Measurements from ENCODE around the gene CCNB1. TPM values are rescaled to one million over a fixed set of nuclear protein-coding genes. Genes with fewer than 3 reads are reported as not detected.
"Not testable (repeated sequence)": the region's sequence is repeated elsewhere in the genome, so short reads cannot be mapped to it uniquely, and the experiment has no call there.

Gene CCNB1
- total RNA-seq, 2 experiments from 2014 or later: 1.4 to 1.5 TPM

GRCh38 chr5:69131304-69131703 is 35.6 kb upstream of the CCNB1 start:
- Histone ChIP-seq H3K27me3 (ENCODE audit: control insufficient read depth in 1 of 2, insufficient read depth in 2 of 2, low read length in 2 of 2) (no peaks in the 10 kb centered on the region), H3K27ac (ENCODE audit: low read depth in 1 of 2, low read length in 2 of 2) (no peak overlapping the region), H3K9me3 (ENCODE audit: control insufficient read depth in 1 of 2, insufficient read depth in 1 of 2, low read length in 2 of 2) (no peaks in the 10 kb centered on the region), H3K36me3 (ENCODE audit: insufficient read depth, low read length) (peaks cover 24% of the 10 kb centered on the region), H3K4me3 (ENCODE audit: low read length) (no peak overlapping the region), H3K4me1 (ENCODE audit: insufficient read depth, low read length) (no peaks in the 10 kb centered on the region)
- Mint-ChIP-seq H3K36me3 (ENCODE audit: low read depth) (peaks cover 48% of the 10 kb centered on the region), H3K9me3 (no peaks in the 10 kb centered on the region), H3K27me3 (no peaks in the 10 kb centered on the region), H3K4me1 (ENCODE audit: low read depth) (no peaks in the 10 kb centered on the region), H3K27ac (no peak overlapping the region), H3K4me3 (no peak overlapping the region)
- intact Hi-C loops (cut with DNase I, micrococcal nuclease): no loop called here
- TF ChIP-seq CTCF (IDR thresholded peaks at IDR 0.05): no peak
- CTCF ChIA-PET: no interaction called here
- ATAC-seq (ENCODE audit: poor library complexity): no peak
- DNase-seq: no peak
- POLR2A ChIA-PET: no interaction called here

GRCh38 chr5:69134126-69134525 is 32.8 kb upstream of the CCNB1 start:
- H3K27ac ChIP-seq (ENCODE audit: low read depth in 1 of 2, low read length in 2 of 2): no peak overlapping the region
- POLR2A ChIA-PET: no interaction called here
- no peaks in the 10 kb centered on the region for H3K4me1 ChIP-seq (ENCODE audit: insufficient read depth, low read length)
- H3K27me3 ChIP-seq (ENCODE audit: control insufficient read depth in 1 of 2, insufficient read depth in 2 of 2, low read length in 2 of 2): no peaks in the 10 kb centered on the region
- intact Hi-C loops (cut with DNase I, micrococcal nuclease): no loop called here
- H3K36me3 Mint-ChIP-seq (ENCODE audit: low read depth): peaks cover 28% of the 10 kb centered on the region
- no peaks in the 10 kb centered on the region for H3K27me3 Mint-ChIP-seq
- no peak overlapping the region for H3K4me3 ChIP-seq (ENCODE audit: low read length)
- ATAC-seq (ENCODE audit: poor library complexity) (no peak), DNase-seq (no peak)
- H3K27ac Mint-ChIP-seq: no peak overlapping the region
- no peaks in the 10 kb centered on the region for H3K9me3 Mint-ChIP-seq
- H3K4me1 Mint-ChIP-seq (ENCODE audit: low read depth): no peaks in the 10 kb centered on the region
- TF ChIP-seq CTCF (IDR thresholded peaks at IDR 0.05): no peak
- no peaks in the 10 kb centered on the region for H3K9me3 ChIP-seq (ENCODE audit: control insufficient read depth in 1 of 2, insufficient read depth in 1 of 2, low read length in 2 of 2)
- H3K36me3 ChIP-seq (ENCODE audit: insufficient read depth, low read length): peaks cover 7% of the 10 kb centered on the region
- H3K4me3 Mint-ChIP-seq: no peak overlapping the region
- CTCF ChIA-PET: no interaction called here

- Mint-ChIP-seq H3K4me1 (ENCODE audit: low read depth) (no peaks in the 10 kb centered on the region), H3K4me3 (no peak overlapping the region), H3K27me3 (no peaks in the 10 kb centered on the region), H3K36me3 (ENCODE audit: low read depth) (peaks cover 11% of the 10 kb centered on the region), H3K27ac (no peak overlapping the region), H3K9me3 (no peaks in the 10 kb centered on the region)
- Histone ChIP-seq H3K4me1 (ENCODE audit: insufficient read depth, low read length) (no peaks in the 10 kb centered on the region), H3K4me3 (ENCODE audit: low read length) (no peak overlapping the region), H3K27me3 (ENCODE audit: control insufficient read depth in 1 of 2, insufficient read depth in 2 of 2, low read length in 2 of 2) (no peaks in the 10 kb centered on the region), H3K36me3 (ENCODE audit: insufficient read depth, low read length) (no peaks in the 10 kb centered on the region), H3K27ac (ENCODE audit: low read depth in 1 of 2, low read length in 2 of 2) (no peak overlapping the region), H3K9me3 (ENCODE audit: control insufficient read depth in 1 of 2, insufficient read depth in 1 of 2, low read length in 2 of 2) (peaks cover 0 to 2% of the 10 kb centered on the region in 2 experiments)
- no peak for DNase-seq
- TF ChIP-seq CTCF (IDR thresholded peaks at IDR 0.05): no peak
- no peak for ATAC-seq (ENCODE audit: poor library complexity)
- intact Hi-C loops (cut with DNase I, micrococcal nuclease): no loop called here
- CTCF ChIA-PET: no interaction called here
- POLR2A ChIA-PET: no interaction called here
Measured at GRCh38 chr5:69136293-69136692, 30.7 kb upstream of the CCNB1 start.

GRCh38 chr5:69137208-69137607 is 29.7 kb upstream of the CCNB1 start:
- H3K27me3 Mint-ChIP-seq; CTCF ChIA-PET; H3K27ac Mint-ChIP-seq; H3K4me3 ChIP-seq (ENCODE audit: low read length); H3K9me3 ChIP-seq (ENCODE audit: control insufficient read depth in 1 of 2, insufficient read depth in 1 of 2, low read length in 2 of 2); H3K36me3 ChIP-seq (ENCODE audit: insufficient read depth, low read length); H3K9me3 Mint-ChIP-seq; DNase-seq; POLR2A ChIA-PET; H3K4me3 Mint-ChIP-seq; H3K4me1 ChIP-seq (ENCODE audit: insufficient read depth, low read length); H3K27ac ChIP-seq (ENCODE audit: low read depth in 1 of 2, low read length in 2 of 2); H3K27me3 ChIP-seq (ENCODE audit: control insufficient read depth in 1 of 2, insufficient read depth in 2 of 2, low read length in 2 of 2); ATAC-seq (ENCODE audit: poor library complexity); H3K36me3 Mint-ChIP-seq (ENCODE audit: low read depth); H3K4me1 Mint-ChIP-seq (ENCODE audit: low read depth); intact Hi-C loops (cut with DNase I, micrococcal nuclease): not testable (repeated sequence)

Data from CD4-positive, alpha-beta T cell (primary cell).